Kidney glomerular epithelial cell (primary cell): ENCODE data around the gene GOLGA6C.
"Not testable (repeated sequence)": the region's sequence is repeated elsewhere in the genome, so short reads cannot be mapped to it uniquely, and the experiment has no call there.

ENCODE experiments used
- DNase-seq: peaks from one replicate; lab custom pipeline; 2025; lab: John Stamatoyannopoulos, UW

GOLGA6C gene

DNA sequence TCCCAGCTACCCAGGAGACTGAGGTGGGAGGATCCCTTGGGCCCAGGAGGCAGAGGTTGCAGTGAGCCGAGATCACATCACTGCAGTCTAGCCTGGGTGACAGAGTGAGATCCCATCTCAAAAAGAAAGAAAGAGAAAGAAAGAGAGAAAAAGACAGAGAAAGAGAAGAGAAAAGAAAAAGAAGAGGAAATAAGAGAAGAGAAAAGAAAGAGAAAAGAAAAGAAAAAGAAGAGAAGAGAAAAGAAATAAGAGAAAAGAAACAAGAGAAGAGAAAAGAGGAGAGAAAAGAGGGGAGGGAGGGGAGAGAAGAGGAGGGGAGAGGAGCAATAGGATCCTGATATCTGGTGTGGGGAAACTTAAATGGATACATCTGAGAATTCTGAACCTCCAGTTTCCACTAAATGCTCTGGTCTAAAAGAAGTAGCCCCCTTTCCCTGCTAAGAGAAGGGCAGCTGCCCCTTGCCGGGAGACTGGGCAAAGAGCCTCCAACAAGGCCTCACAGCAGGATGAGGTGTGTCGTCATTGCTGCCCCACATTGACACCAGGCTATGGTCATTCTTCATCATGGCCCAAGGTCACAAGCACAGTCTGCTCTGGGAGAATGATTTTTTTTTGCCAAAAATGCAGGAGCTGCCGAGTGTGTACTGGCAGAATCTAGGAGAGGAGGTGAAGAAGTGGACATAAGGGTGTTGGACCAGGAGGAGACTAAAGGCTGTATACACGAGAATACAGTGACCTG lies 56.6 kb downstream of the GOLGA6C start:
- DNase-seq = no peak

DNA sequence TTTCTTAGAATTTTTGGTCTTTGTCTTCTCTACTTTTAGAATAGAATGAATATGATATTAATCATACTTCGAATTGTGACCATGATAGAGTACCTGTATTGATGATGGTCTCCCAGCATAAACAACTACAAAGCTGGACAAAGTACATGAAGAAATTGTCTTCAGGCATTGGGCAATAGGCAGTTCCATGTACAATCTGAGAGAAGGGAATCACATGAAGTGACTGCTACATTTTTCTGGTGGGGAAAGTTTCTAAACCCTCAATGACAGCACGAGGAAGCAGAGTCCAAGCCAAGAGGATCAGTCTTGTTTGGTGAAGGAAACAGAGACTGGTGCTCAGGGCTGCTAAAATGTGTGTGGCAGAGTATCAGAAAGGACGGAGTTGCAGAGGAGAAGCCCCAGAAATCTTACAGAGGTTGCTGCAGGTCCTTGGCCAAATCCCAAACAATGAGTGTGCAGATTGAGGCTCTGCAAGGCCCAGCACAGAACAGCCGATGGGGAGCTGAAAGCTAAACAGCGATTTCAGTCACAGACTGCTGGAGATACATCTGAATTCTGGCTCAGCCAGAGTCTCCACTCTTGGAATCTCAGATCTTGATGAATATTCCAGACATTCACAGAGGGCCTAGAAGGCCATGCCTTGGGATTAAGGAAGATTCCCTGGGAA lies 61.2 kb downstream of the GOLGA6C start:
- DNase-seq = not testable (repeated sequence)
